ENCODE results near the gene NPAS3.

NPAS3 gene

DNA sequence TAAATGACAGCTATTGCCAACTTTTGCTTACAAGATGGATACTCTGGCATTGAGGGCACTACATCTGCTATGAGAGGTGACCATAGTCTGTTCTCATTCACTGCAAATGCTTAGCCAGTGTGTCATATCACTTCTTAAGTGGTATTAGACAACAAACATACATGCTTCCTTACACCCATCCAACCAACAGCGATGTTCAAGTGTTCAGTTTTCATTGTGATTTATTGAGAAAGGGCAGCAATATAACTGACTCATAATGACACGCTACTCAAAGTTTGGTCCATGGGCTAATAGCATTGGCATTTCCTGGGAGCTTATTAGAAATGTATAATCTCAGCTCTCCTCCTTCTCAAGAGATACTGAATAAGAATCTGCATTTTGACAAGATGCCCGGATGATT lies 181.7 kb downstream of the NPAS3 start:
- no peak overlapping the region for H3K4me3 ChIP-seq (ENCODE audit: low read depth in 1 of 2, low read length in 2 of 2)
- H3K27me3 ChIP-seq (ENCODE audit: insufficient read depth, low read length, poor library complexity), result no peaks in the 10 kb centered on the region
- no peaks in the 10 kb centered on the region for H3K4me1 ChIP-seq (ENCODE audit: insufficient read depth, low read length)
- H4K20me1 ChIP-seq (ENCODE audit: insufficient read depth, low read length), result no peaks in the 10 kb centered on the region
- H3K9ac ChIP-seq (ENCODE audit: low read depth, low read length), result no peak overlapping the region
- ATAC-seq (ENCODE audit: insufficient read depth, low read depth) (no peak), DNase-seq (no peak)
- no peaks in the 10 kb centered on the region for H3K36me3 ChIP-seq (ENCODE audit: insufficient read depth, low read length)
- no peak overlapping the region for H3K4me2 ChIP-seq (ENCODE audit: insufficient read depth, low read length)
- H3K27ac ChIP-seq (ENCODE audit: low read length), result no peak overlapping the region
- no peaks in the 10 kb centered on the region for H3K9me3 ChIP-seq (ENCODE audit: insufficient read depth, low read length, severe bottlenecking)
- TF ChIP-seq, protein P1, sequence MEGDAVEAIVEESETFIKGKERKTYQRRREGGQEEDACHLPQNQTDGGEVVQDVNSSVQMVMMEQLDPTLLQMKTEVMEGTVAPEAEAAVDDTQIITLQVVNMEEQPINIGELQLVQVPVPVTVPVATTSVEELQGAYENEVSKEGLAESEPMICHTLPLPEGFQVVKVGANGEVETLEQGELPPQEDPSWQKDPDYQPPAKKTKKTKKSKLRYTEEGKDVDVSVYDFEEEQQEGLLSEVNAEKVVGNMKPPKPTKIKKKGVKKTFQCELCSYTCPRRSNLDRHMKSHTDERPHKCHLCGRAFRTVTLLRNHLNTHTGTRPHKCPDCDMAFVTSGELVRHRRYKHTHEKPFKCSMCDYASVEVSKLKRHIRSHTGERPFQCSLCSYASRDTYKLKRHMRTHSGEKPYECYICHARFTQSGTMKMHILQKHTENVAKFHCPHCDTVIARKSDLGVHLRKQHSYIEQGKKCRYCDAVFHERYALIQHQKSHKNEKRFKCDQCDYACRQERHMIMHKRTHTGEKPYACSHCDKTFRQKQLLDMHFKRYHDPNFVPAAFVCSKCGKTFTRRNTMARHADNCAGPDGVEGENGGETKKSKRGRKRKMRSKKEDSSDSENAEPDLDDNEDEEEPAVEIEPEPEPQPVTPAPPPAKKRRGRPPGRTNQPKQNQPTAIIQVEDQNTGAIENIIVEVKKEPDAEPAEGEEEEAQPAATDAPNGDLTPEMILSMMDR (IDR thresholded peaks at IDR 0.05; ENCODE audit: borderline replicate concordance, extremely low read depth, low read length, poor library complexity, severe bottlenecking), result no peak
- TF ChIP-seq EZH2 (IDR thresholded peaks at IDR 0.05; ENCODE audit: borderline replicate concordance, low read depth, low read length, severe bottlenecking), result no peak
- H2AFZ ChIP-seq (ENCODE audit: low read depth, low read length), result no peak overlapping the region
- H3K79me2 ChIP-seq (ENCODE audit: insufficient read depth, low read length), result no peaks in the 10 kb centered on the region

DNA sequence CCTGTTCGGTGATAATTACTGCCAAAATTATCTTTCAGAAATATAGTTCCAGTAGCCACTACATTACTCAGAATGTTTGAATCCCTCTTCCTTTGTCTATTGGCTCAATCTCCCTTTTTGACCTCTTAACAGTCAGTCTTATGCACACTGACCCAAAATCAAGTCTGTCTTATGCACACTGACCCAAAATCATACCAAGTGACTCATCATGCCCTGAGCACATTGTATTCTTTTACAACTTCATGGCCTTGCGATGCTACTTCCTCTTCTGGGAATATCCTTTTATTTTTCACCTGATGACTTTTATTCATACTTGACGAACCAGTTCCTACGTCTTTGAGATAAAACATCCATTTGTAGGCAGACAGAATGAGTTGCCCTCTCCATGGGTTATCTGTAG lies 182.3 kb downstream of the NPAS3 start:
- Histone ChIP-seq H3K79me2 (ENCODE audit: insufficient read depth, low read length) (no peaks in the 10 kb centered on the region), H3K4me2 (ENCODE audit: insufficient read depth, low read length) (no peak overlapping the region), H3K36me3 (ENCODE audit: insufficient read depth, low read length) (no peaks in the 10 kb centered on the region), H3K9ac (ENCODE audit: low read depth, low read length) (no peak overlapping the region), H3K27me3 (ENCODE audit: insufficient read depth, low read length, poor library complexity) (no peaks in the 10 kb centered on the region), H2AFZ (ENCODE audit: low read depth, low read length) (no peak overlapping the region), H3K4me3 (ENCODE audit: low read depth in 1 of 2, low read length in 2 of 2) (no peak overlapping the region), H3K4me1 (ENCODE audit: insufficient read depth, low read length) (no peaks in the 10 kb centered on the region), H3K9me3 (ENCODE audit: insufficient read depth, low read length, severe bottlenecking) (no peaks in the 10 kb centered on the region), H4K20me1 (ENCODE audit: insufficient read depth, low read length) (no peaks in the 10 kb centered on the region), H3K27ac (ENCODE audit: low read length) (no peak overlapping the region)
- ATAC-seq (ENCODE audit: insufficient read depth, low read depth) (no peak), DNase-seq (no peak)
- TF ChIP-seq EZH2 (IDR thresholded peaks at IDR 0.05; ENCODE audit: borderline replicate concordance, low read depth, low read length, severe bottlenecking), result no peak
- TF ChIP-seq, protein P1 (IDR thresholded peaks at IDR 0.05; ENCODE audit: borderline replicate concordance, extremely low read depth, low read length, poor library complexity, severe bottlenecking), result no peak

DNA sequence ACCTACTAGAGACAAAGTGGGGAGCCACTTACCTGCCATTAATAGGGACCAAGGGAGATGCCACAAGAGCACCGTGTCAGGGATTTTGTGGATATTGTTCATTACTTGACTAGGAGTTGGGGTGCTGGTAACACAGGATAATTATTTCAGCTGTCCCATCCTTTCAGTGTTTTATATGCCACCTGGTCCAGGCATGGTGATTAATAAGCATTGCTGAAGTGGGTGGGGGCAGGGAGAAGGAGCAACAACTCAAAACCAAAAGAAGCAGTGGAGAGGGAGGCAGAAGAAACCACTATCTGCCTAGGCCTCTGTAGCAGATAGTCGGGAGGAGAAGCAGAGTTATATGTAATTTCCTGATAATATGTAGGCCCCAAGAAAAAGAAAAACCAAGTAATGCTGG lies 184.6 kb downstream of the NPAS3 start:
- TF ChIP-seq, protein P1 (IDR thresholded peaks at IDR 0.05; ENCODE audit: borderline replicate concordance, extremely low read depth, low read length, poor library complexity, severe bottlenecking), result no peak
- no peak for DNase-seq

DNA sequence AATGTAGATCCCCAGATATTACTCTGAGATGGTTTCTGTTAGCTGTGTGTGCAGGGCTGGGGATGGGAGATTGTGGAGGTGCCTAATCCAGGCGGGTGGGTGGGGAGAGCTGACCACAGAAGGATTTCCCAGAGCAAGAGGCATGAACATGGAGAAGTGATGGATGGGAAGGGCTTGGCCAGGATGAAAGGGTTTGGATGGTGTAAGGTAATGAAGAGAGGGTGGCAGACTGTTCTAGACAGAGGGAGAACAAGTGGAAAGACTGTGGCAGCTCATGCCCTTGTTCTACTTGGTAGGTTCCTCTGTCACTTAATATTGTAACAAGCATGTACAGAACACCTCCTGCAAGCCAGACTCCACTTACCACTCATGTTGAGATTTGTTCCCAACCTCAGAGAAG lies 187.8 kb downstream of the NPAS3 start:
- H3K4me1 ChIP-seq (ENCODE audit: insufficient read depth, low read length), result no peaks in the 10 kb centered on the region; the same call in 1 of the 2 replicates
- H3K27ac ChIP-seq (ENCODE audit: low read length), result no peak overlapping the region
- TF ChIP-seq, protein P1 (IDR thresholded peaks at IDR 0.05; ENCODE audit: borderline replicate concordance, extremely low read depth, low read length, poor library complexity, severe bottlenecking), result no peak
- no peak for TF ChIP-seq EZH2 (IDR thresholded peaks at IDR 0.05; ENCODE audit: borderline replicate concordance, low read depth, low read length, severe bottlenecking)
- H3K9ac ChIP-seq (ENCODE audit: low read depth, low read length), result no peak overlapping the region
- no peak overlapping the region for H2AFZ ChIP-seq (ENCODE audit: low read depth, low read length)
- H3K79me2 ChIP-seq (ENCODE audit: insufficient read depth, low read length), result no peaks in the 10 kb centered on the region
- no peak overlapping the region for H3K4me3 ChIP-seq (ENCODE audit: low read depth in 1 of 2, low read length in 2 of 2)
- no peaks in the 10 kb centered on the region for H3K36me3 ChIP-seq (ENCODE audit: insufficient read depth, low read length)
- no peak overlapping the region for H3K4me2 ChIP-seq (ENCODE audit: insufficient read depth, low read length)
- no peaks in the 10 kb centered on the region for H3K9me3 ChIP-seq (ENCODE audit: insufficient read depth, low read length, severe bottlenecking)
- H4K20me1 ChIP-seq (ENCODE audit: insufficient read depth, low read length), result no peaks in the 10 kb centered on the region
- no peak for ATAC-seq (ENCODE audit: insufficient read depth, low read depth)
- no peak for DNase-seq
- no peaks in the 10 kb centered on the region for H3K27me3 ChIP-seq (ENCODE audit: insufficient read depth, low read length, poor library complexity)

More for the DNA sequence above, 184.6 kb downstream of the NPAS3 start:
- Histone ChIP-seq H3K4me2 (ENCODE audit: insufficient read depth, low read length) (no peak overlapping the region), H3K27ac (ENCODE audit: low read length) (no peak overlapping the region), H2AFZ (ENCODE audit: low read depth, low read length) (no peak overlapping the region), H3K4me1 (ENCODE audit: insufficient read depth, low read length) (no peaks in the 10 kb centered on the region; the same call in 1 of the 2 replicates), H3K9me3 (ENCODE audit: insufficient read depth, low read length, severe bottlenecking) (no peaks in the 10 kb centered on the region), H3K4me3 (ENCODE audit: low read depth in 1 of 2, low read length in 2 of 2) (no peak overlapping the region), H3K36me3 (ENCODE audit: insufficient read depth, low read length) (no peaks in the 10 kb centered on the region), H3K9ac (ENCODE audit: low read depth, low read length) (no peak overlapping the region), H3K79me2 (ENCODE audit: insufficient read depth, low read length) (no peaks in the 10 kb centered on the region), H3K27me3 (ENCODE audit: insufficient read depth, low read length, poor library complexity) (no peaks in the 10 kb centered on the region), H4K20me1 (ENCODE audit: insufficient read depth, low read length) (no peaks in the 10 kb centered on the region)
- ATAC-seq (ENCODE audit: insufficient read depth, low read depth), result no peak

Measured in DND-41 (cell line).